ELF-1 (cell line): ENCODE measurements around the gene LCN2.
A peak's percentile ranks its signal among the peaks of the same experiment; 100 is the strongest.

Source experiments
- DNase-seq: peaks from one replicate; pipeline ENCODE4 v3.0.0-alpha.2; 2016; ENCODE audit warnings: low read depth, low spot score

Gene LCN2

GRCh38 chr9:128149951-128150593 is 819 bp downstream of the LCN2 start:
- DNase-seq: no peak

GRCh38 chr9:128150594-128151308 is 1.5 kb downstream of the LCN2 start:
- DNase-seq: peak; percentile 61

DNA sequence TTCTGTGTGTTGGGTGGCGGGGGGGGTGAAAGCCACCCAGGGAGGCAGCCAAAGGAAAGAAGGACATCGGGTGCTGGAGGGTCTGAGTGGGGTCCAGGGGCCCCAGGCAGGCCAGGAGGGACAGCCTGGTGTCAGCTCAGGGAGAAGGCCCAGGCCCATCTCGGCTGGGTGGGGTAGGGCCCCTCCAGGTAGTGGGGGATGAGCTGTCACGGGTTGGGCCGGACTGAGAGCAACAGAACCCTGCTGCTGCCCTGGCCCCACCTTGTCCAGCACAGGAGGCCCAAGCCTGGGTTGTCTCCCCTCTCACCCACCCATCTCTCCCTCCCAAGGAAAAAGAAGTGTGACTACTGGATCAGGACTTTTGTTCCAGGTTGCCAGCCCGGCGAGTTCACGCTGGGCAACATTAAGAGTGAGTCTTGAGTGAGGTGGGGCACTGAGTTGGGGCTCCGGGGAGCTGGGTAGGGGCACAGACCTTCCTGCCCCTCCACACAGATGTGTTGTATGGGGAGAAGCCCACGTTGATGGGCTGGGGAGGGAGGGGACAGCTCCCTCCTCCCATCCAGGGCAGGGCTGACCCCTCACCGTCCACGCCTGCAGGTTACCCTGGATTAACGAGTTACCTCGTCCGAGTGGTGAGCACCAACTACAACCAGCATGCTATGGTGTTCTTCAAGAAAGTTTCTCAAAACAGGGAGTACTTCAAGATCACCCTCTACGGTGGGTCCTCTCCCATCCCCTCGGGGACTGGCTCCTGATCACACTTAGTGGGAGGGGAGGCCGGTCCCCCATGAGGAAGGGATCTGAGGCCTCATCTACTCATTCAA is 2.3 kb downstream of the LCN2 start:
- DNase-seq: no peak

DNA sequence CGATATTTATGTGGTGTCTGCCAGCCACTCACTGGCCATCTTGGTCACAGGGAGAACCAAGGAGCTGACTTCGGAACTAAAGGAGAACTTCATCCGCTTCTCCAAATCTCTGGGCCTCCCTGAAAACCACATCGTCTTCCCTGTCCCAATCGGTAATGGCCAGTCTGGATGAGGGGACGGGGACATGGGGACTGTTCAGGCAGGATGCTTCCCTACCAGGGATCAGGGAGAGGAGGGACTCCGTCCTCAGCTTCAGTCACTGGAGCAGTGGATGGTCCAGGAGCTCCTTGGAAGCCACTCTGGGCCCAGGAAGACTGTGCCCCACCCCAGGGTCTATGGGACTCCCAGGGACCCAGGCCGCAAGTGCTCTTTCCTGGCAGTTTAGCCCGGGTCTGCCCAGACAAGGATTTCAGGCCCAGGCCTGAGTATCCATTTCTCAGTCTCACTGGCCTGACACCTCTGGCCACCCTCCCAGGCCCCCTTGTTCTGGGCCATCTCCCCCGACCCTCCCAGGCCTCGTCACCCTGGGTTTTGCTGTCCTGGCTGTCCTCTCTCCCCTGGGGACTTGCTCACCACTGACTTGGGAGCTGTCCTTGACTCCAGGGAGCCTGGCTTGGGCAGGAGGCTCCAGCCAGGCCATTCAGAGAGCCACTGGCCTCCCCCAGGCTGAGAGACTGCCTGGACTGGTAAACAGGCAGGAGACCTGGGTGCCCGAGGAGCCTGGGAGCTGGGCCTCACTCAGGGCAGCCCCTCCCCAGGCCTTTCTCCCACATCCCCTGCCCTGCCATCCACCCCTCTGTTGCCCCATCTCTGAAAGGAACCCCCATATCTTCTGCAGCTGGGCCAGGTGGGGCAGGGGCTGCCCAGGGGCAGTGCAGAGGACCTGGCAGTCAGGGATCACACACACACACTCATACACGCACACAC is 3.1 kb downstream of the LCN2 start:
- DNase-seq: no peak

DNA sequence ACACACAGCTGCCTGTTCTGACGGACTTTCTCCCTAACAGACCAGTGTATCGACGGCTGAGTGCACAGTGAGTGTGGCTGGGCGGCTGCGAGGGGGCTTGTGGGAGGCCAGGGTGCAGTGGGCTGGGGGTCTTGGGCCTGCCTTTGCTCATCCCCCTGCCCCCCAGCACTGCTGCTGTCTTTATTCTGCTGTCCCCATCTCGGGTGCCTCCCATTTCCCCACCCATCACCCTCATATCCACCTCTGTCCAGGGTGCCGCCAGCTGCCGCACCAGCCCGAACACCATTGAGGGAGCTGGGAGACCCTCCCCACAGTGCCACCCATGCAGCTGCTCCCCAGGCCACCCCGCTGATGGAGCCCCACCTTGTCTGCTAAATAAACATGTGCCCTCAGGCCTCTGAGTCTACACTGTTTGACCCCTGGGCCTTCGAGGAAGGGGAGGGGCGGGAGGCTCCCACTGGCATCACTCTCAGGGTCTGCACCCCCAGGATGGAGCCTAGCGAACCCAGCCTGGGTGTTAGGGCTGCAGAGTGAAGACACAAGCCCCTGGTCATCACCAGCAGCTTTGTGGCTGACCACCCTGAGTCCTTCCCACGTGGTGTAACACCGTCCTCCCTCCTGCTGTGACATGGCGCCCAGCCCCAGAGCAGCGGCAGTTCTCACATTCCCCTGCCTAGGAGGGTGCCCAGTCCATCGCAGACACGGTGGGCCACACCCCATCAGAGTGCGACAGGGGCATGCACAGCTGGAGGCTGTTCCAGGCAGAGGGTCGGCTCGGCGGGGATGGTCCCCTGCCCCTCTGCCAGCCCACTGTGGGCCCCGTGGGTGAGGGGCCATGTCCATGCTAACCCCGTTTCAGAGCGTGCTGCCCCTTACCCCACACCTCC is 4.0 kb downstream of the LCN2 start:
- no peak for DNase-seq

GRCh38 chr9:128153947-128154695 is 4.9 kb downstream of the LCN2 start:
- DNase-seq: no peak

DNA sequence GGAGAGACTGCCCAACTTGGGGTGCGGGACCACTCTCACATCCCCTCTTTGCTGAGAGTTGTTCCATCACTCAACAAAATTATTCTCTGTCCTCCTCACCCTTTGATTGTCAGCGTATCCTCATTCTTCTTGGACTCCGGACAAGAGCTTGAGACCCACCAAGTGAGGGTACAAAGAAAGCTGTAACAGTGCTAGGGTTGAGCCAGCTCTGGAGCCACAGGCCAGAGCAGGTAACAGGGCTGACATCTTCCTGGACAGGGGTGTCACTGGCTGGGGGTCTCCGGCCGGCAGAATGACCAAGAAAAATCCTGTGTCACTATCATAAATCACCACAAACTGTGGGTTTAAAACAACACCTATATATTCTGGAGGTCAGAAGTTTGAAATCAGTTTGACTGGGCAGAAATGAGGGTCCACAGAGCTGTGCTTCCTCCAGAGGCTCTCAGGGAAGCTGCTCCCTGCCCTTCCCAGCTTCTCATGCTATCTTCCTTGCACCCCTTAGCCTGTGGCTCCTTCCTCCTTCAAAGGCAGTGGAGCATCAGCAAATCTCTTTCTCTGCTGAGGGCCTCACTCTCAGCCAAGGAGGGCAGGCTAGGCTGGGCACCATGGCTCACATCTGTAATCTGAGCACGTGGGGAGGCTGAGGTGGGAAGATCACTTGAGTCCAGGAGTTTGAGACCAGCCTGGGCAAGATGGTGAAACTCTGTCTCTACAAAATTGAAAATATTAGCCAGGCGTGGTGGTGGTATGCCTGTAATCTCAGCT is 6.7 kb downstream of the LCN2 start:
- DNase-seq: no peak

DNA sequence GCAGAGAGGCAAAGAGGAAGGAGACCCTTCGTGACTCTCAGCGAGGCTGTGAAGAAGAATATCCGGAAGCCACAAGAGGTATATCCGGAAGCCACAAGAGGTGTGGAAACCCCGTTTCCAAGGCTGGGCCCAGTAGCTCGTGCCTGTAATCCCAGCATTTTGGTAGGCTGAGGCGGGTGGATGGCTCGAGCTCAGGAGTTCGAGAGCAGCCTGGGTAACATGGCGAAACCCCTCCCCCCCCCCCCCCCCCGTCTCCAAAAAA is 10.2 kb downstream of the LCN2 start:
- DNase-seq: no peak

- DNase-seq: peak; percentile 97
Observed at GRCh38 chr9:128159784-128160602, 10.7 kb downstream of the LCN2 start, which contains the start of gene BBLN. Gene BBLN, plus strand, starts transcription at chr9:128160265. Its CDS starts 143 bp downstream, at chr9:128160408.

DNA sequence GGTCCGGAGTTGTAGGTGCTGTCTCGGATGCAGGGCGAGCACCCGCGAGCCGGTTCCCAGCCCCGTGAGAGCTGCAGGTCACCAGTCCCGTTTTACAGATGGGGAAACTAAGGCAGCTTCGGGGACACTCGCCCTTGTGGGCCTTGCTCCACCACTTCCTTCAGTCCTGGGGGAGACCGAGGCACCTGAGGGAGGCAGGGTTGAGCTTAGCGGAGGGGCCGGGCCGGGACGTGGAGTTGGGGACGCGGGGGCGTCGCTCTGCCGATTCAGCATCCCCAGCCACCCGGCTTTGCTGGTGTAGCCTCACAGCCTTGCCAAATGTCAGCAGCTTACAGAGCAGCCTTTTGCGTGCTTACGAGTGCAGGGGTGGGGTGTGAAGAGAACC is 11.3 kb downstream of the LCN2 start:
- DNase-seq: no peak

DNA sequence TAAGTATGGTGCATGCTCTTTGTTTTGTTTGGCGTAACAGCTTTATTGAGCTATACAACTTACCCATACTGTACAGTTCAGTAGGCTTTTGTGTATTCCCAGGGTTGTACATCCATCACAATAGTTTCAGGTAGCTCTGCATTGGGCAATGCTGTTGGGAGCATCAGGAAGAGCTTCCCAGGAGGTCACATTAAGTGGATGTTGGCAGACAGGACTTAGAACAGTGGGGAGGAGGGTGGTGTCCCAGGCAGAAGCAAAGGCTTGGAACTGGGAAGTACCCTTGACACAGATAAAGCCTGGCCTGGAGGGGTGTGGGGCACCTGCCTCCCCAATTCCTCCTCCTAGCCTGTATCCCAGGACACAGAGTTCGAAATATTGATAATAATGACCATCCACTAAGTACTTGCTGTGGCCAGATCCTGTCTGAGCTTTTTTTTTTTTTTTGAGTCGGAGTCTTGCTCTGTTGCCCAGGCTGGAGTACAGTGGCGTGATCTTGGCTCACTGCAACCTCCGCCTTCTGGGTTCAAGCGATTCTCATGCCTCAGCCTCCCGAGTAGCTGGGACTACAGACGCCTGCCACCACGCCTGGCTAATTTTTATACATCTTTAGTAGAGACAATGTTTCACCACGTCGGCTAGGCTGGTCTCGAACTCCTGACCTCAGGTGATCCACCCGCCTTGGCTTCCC is 12.1 kb downstream of the LCN2 start:
- no peak for DNase-seq

DNA sequence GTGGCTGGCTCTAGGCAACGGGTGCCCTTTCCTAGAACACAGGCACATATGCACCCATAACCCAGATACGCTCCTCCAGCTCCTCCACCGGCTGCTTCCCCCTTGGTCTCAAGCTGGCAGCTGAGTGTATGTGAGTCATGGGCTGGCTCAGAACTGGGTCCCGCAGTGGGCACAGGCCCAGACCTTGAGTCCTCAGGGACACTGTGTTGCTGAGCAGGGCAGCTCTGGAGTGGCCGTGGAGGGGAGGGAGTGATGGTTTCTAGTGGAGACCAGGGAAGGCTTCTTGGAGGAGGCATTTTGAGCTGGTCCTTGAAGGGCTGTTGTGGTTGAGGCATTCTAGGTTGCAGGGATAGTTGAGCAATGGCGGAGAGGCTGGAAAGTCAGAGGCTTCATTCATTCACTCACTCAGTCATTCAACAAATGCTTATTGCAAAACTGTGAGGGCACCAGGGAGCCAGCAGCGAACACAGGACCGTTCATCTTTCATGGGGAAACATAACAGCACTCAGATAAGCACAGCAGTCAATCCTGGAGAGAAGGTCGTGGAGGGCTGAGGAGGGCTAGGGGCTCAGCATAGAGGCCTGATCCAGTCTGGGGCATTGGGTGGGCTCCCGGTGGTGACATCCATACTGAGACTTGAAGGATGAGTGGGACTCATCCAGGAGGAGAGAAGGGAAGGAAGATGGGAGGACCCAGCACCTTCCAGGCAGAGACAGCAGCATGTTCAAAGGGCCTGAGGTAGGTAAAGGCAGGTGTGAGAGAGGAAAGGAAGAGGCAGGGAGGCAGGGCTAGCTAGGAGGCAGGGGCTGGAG is 13.2 kb downstream of the LCN2 start:
- DNase-seq: no peak

DNA sequence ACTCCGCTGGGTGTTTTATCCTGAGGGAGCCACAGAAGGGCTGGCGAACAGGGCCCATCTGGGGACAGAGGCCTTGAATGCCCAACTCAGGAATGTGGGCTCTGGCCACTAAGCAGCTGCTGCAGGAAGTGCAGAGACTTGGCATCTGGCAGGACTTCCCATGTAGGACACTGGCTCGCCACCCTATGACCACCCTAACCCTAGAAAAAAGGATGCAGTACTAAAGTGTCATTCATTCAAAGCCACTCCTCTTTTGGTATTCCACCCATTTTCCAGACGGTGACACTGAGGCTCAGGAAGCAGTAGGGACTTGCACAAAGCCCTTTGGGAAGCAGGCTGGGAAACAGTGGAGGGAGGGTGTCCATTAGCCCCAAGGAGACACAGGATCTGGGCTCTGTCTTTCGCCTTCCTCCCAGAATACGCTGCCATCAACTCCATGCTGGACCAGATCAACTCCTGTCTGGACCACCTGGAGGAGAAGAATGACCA is 13.8 kb downstream of the LCN2 start:
- no peak for DNase-seq

DNA sequence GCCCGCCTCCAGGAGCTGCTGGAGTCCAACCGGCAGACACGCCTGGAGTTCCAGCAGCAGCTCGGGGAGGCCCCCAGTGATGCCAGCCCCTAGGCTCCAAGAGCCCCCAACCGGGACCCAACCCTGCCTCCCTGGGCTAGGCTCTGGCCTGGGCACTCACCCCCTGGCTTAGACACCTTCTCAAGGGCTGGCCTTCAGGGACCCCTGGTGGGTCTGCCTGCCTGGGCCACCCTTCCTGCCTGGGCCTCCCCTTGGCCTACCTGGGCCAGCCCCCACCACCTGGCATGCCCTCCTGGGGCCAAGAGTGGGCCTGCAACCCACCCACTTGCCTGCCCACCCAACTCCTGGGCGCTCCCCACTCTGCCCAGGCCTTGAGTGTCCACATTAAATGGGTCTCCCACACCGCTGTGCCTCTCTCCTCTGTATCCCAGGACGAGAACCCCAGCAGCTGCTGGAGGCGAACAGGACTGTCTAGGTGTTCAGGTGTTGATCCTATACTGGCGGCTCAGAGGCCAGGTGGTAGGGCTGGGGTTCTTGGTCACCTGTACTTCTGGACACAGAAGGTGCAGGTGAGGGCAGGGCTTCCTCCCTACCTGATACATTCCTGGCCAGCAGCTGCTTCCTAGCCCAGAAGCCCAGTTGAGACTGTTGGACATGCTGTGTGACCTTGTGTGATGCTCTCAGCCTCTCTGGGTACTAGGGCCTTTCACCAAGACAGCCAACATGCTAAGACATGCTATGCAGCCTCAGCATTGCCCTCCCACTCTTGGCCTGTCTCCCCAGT is 14.5 kb downstream of the LCN2 start:
- DNase-seq: no peak

GRCh38 chr9:128164307-128164885 is 15.1 kb downstream of the LCN2 start:
- DNase-seq: no peak

- DNase-seq: no peak
Observed at GRCh38 chr9:128166169-128166568, 16.9 kb downstream of the LCN2 start.
